ENCODE measurements around the gene SPSB2.
"Not testable (repeated sequence)": the region's sequence is repeated elsewhere in the genome, so short reads cannot be mapped to it uniquely, and the experiment has no call there.

SPSB2 gene, protein sequence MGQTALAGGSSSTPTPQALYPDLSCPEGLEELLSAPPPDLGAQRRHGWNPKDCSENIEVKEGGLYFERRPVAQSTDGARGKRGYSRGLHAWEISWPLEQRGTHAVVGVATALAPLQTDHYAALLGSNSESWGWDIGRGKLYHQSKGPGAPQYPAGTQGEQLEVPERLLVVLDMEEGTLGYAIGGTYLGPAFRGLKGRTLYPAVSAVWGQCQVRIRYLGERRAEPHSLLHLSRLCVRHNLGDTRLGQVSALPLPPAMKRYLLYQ

DNA sequence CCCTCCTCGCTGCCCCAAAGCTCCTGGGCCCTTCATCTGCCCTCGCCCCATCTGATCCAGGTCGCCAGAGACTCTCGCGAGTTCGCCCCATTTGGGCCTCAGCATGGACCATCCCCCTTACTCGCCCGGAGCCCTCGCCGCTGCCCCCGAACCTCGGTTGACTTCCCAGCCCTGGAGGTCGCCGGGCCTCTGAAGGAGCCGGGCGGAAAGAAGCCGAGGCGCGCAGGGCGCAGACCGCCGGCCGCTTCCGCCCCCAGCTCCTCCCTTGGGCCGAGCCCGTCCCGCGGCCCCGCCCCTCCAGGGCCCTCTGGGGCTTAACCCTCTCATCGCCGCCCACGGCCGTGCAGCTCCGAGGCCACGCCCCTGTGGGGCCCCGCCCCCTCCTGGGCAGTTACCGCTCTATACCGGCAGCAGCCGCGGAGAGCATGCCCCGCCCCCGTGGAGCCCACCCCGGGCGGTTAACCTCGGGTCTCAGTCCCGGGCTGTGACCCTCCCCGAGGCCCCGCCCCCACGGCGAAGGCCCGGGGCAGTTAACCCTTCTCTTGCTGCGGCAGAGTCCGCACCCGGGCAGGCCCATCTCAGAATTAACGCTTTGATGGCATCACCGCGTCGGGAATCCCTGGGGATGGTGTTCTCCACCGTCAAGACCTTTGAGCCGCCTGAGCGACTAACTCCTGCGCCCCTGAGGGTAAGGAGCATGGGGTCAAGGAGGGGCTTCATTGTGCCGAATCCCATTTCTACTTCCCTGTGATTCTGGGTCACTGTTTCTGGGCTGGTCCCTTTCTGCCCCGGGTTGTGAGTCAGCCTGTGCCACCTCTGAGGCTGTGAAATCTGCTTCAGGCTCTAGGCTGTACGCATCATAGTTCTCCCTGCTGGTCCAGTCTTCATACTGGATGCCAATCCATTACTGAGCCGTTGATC, at the start of gene SPSB2:
SPSB2 (minus strand) TSS at position 210 of the 921 bp plus-strand sequence. CDS start 402 bp downstream, outside the sequence.
- peak; percentile 98 to 99 for DNase-seq (ENCODE audit: extremely low read depth in 1 of 2, low read depth in 1 of 2)

DNA sequence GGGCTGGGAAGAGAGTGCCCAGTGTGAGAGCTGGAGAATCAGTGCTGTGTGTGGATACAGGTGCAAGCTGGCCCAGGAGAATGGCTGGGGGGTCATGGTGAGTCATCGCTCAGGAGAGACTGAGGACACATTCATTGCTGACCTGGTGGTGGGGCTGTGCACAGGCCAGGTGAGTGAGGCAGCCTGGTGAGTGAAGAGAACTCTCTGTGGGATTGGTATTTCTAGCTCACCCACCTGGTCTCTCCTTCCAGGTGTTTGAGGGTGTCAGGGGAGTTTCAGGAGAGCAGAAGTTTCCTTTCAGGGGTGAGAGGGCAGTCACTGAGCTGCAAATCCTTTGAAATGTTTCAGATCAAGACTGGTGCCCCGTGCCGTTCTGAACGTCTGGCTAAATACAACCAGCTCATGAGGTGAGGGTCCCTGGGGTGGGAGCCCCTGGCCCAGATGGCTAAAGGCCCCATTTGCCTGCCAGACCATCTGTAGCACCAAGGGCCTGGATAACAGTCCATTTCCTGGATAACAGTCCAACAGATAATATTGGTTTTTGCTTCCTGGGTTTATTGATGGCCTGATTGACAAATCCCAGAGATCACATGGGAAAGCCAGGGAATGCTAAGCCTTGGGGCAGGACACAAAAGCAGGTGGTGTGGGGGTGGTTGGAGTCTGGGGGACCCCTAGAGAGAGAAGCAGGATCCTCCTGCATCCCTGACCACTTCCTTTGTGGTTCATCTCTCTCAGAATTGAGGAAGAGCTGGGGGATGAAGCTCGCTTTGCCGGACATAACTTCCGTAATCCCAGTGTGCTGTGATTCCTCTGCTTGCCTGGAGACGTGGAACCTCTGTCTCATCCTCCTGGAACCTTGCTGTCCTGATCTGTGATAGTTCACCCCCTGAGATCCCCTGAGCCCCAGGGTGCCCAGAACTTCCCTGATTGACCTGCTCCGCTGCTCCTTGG, 49.2 kb upstream of the SPSB2 start:
- DNase-seq (ENCODE audit: extremely low read depth in 1 of 2, low read depth in 1 of 2) = no peak

DNA sequence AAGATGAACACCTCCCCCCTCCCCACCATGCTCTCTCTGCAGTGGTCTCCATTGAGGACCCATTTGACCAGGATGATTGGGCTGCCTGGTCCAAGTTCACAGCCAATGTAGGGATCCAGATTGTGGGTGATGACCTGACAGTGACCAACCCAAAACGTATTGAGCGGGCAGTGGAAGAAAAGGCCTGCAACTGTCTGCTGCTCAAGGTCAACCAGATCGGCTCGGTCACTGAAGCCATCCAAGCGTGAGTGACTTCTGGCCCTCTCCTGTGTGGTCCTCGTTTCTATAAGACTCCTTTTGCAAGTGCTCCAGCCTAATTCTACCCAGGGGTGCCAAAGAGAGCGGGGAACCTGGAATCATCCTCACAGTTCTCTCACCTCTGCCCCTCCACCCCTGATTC, 48.4 kb upstream of the SPSB2 start:
- DNase-seq (ENCODE audit: extremely low read depth in 1 of 2, low read depth in 1 of 2) = no peak

DNA sequence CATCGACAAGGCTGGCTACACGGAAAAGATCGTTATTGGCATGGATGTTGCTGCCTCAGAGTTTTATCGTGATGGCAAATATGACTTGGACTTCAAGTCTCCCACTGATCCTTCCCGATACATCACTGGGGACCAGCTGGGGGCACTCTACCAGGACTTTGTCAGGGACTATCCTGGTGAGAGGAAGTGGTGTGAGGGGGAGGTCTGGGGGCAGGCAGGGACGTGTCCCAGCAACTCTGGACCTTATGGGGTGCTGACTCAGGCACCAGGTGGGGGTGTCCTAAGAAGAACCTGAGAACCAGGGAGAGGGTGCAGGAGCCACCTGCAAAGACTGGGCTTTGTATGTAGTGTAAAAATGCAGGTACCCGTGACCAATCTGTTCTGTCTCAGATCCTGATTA, 46.5 kb upstream of the SPSB2 start:
- DNase-seq (ENCODE audit: extremely low read depth in 1 of 2, low read depth in 1 of 2) = no peak

DNA sequence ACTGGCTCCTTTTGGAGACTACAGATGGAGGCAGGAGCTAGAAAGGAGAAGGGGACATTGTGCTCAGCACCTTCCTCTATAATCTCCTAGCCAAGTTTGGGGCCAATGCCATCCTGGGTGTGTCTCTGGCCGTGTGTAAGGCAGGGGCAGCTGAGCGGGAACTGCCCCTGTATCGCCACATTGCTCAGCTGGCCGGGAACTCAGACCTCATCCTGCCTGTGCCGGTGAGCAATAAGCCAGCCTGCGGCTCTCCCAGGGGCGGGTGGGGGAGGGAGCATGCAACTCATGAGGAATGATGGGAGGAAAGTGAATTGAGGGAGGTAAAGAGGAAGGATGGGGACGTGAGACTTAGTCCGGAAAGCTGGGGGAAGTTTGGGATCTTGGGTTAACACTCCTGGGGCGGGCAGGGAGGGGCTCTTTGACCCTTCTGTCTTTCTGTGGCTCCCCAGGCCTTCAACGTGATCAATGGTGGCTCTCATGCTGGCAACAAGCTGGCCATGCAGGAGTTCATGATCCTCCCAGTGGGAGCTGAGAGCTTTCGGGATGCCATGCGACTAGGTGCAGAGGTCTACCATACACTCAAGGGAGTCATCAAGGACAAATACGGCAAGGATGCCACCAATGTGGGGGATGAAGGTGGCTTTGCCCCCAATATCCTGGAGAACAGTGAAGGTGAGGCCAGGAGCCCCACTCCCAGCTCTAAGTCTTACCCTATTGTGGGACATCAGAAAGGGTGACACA, 44.6 kb upstream of the SPSB2 start:
- no peak for DNase-seq (ENCODE audit: extremely low read depth in 1 of 2, low read depth in 1 of 2)

DNA sequence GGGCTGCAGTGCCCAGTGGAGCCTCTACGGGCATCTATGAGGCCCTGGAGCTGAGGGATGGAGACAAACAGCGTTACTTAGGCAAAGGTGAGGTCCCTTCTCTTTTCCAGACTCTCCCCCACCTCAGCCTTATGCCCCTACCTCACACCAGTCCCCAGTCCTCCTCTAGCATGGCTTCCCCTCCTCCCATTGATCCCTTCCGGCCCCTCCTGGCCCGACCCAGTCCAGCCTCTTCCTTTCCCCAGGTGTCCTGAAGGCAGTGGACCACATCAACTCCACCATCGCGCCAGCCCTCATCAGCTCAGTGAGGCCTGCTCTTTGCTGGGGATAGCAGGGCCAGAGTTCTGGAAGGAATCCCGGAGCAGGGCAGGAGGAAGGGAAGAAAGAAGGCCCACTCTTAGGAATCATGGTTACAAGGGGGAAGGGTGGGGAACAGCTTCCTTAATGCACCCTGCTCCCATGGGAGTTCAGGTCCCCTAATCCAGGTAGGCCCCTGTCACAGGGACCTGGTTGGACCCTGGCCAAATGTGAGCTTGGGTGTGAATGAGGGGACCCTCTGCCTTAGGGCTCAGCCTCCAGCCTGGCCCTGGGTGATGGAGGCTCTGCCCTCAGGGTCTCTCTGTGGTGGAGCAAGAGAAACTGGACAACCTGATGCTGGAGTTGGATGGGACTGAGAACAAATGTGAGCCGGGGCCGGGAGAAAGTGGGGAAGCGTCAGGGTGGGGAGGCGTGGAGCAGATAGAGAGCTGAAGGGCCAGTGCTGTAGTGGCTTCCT, 43.5 kb upstream of the SPSB2 start:
- no peak for DNase-seq (ENCODE audit: extremely low read depth in 1 of 2, low read depth in 1 of 2)

DNA sequence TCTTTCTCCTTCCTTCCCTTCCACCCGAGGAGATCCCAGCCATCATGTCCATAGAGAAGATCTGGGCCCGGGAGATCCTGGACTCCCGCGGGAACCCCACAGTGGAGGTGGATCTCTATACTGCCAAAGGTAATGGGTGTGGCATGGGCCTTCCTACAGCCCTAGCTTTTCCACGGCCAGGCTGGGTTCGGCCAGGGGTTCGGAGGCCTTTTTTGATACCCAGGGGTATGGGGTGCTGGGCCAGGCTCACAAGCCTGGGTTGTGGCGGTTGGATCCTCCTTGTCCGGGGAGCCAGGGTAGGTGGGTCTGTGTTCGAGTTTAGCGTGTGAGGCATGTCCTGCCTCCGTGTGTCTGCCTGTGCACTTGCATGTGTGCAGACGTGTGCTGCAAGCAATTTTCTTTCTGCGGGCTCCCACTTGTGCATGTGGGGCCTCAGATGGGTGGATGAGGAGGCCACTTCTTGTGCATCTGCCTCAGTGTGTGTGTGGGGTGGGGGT, 42.7 kb upstream of the SPSB2 start:
- DNase-seq (ENCODE audit: extremely low read depth in 1 of 2, low read depth in 1 of 2) = no peak

DNA sequence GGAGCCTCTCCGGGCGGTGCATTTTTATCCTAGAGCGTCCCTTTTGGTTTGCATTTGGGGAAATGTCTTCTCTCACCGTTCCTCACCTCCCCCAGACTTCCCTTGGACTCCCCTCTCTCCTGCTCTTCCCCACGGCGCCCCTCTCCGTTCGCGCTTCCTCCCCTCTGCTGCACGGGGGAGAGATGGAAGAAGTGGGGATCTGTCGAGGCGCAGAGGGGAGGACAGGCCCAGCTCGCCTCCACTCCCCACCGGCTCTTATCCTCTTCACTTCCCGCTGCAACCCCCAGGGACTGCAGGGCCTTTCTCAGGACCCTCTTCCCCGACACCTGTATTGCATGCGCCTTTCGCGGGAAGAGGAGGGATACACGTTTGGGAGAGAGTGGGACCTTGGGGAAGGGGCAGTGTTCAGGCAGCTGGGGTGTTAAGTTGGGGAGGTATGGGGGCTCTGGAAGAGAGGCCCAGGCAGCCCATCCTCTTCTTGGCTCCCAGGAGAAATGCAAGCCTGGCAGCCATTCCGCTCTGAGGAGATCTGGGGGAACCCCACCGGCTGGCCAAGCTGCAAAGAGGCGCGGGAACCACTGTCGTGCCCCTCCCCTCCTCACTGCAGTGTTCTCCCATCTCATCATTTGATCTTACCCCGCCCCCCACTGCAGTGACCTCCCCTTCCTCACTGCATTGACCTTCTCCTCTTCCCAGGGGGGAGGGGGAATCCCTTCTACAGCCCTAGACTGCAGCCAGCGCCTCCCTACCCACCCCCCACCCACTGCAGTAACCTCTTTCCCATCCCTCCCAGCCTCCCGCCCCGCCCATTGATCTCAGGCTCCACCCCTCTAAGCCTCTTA, 42.1 kb upstream of the SPSB2 start:
- no peak for DNase-seq (ENCODE audit: extremely low read depth in 1 of 2, low read depth in 1 of 2)

DNA sequence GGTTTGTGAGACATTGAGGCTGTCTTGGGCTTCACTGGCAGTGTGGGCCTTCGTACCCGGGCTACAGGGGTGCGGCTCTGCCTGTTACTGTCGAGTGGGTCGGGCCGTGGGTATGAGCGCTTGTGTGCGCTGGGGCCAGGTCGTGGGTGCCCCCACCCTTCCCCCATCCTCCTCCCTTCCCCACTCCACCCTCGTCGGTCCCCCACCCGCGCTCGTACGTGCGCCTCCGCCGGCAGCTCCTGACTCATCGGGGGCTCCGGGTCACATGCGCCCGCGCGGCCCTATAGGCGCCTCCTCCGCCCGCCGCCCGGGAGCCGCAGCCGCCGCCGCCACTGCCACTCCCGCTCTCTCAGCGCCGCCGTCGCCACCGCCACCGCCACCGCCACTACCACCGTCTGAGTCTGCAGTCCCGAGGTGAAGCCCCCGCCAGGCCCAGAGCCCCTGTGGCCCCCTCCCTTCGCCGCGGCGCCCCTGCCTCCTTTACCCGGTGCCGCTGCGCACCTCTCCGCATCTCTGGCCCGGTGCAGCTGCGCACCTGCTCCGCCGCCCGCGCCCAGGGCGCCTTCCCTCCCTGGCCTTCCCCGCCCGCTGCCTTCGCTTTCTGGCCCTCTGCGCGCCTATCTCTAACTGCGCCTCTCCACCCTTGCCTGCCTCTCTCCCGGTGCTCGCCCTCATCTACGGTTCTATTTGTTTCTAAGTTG, 41.3 kb upstream of the SPSB2 start, which contains the start of gene ENO2:
ENO2 (plus strand) TSS at position 335 of the 701 bp plus-strand sequence. CDS start 1,253 bp downstream, outside the sequence.
- peak; percentile 71 to 76 for DNase-seq (ENCODE audit: extremely low read depth in 1 of 2, low read depth in 1 of 2)

DNA sequence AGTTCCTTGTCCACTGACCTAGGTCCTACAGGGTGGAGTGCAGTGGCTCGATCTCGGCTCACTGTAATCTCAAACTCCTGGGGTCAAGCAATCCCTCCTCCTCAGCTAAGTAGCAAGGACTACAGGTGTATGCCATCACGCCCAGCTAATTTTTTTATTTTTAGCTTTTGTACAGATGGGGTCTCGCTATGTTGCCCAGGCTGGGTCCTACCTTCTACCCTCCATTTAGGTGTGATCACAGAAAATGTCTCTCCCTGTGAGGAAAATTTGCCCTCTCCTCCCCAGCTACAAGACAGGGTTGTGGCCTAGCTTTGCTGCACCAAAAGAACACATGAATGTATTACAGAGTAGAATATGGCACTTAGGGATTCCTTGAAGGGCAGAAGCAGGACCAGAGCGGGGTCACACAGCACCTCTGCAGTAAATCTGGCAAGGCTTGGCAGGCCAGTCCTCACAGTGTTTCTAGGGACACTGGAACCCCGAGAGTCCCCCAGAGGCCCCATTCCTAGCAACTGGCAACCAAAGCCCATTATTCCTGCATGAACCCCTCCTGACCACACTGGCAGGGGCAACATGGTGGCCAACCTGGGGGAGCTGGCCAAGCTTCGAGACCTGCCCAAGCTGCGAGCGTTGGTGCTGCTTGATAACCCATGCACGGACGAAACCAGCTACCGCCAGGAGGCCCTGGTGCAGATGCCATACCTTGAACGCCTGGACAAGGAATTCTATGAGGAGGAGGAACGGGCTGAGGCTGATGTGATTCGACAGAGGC, 39.2 kb upstream of the SPSB2 start:
- DNase-seq (ENCODE audit: extremely low read depth in 1 of 2, low read depth in 1 of 2) = no peak

DNA sequence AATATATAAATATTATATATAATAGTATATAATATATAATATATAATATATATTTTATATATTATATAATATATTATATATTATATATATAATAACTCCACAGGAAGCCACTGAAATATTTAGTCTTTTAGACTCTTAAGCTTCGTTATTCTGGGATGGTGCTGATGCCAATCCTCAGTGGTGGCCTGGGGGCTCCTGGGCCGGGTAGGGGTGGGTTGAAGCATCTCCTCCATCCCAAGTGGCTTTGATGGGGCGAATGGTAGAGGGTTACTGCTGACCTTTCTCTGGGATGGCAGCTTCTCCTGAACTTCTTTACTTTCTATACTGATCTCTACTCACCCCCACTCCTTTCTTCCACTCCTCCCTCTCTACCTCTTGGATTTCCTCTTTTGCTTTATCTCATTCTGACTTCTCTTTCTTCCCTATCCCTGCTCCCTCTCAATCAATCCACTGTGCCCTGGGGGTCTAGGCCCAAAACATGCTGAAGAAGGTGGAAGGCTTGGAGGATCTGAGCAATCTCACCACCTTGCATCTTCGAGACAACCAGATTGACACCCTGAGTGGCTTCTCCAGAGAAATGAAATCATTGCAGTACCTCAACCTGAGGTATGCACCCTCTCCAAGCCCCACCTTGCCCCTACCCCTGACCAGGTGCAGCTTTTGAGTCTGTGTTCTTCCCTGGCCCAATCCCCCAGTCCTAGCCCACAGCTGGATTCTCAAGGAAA, 36.5 kb upstream of the SPSB2 start:
- DNase-seq (ENCODE audit: extremely low read depth in 1 of 2, low read depth in 1 of 2) = no peak

DNA sequence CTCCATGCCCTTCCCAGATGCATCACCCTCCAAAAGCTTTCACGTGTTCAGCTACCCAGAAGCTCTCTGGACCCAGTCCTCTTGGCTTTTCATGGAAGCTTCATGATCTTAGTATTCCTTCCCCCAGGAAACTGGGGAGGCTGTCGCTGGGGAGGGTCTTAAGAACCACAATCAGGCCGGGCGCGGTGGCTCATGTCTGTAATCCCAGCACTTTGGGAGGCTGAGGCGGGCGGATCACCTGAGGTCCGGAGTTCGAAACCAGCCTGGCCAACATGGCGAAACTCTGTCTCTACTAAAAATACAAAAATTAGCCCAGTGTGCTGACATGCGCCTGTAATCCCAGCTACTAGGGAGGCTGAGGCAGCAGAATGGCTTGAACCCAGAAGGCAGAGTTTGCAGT, 35.0 kb upstream of the SPSB2 start:
- DNase-seq (ENCODE audit: extremely low read depth in 1 of 2, low read depth in 1 of 2) = not testable (repeated sequence)

DNA sequence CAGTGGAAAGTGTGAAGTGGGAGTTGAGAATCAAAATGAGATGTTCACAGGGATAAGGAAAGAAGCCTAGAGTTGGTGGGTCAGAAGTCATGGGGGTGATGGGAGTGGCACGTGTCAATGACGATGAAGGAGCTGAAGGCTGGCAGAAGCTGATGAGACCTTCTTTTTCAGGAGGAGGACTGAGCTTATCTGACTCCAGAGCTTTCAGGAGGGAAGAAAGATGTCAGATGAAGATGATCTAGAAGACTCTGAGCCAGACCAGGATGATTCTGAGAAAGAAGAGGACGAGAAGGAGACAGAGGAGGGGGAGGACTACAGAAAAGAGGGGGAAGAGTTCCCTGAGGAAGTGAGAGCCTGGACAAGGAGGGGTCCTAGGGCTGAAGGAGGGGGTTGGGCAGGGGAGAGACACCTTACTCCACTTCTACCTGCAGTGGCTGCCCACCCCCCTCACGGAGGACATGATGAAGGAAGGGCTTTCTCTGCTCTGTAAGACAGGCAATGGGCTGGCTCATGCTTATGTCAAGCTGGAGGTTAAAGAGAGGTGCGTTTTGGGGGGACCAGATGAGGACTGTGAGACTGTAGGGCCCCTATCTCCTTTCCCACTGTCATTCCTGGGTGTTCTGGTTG, 32.4 kb upstream of the SPSB2 start:
- no peak for DNase-seq (ENCODE audit: extremely low read depth in 1 of 2, low read depth in 1 of 2)

DNA sequence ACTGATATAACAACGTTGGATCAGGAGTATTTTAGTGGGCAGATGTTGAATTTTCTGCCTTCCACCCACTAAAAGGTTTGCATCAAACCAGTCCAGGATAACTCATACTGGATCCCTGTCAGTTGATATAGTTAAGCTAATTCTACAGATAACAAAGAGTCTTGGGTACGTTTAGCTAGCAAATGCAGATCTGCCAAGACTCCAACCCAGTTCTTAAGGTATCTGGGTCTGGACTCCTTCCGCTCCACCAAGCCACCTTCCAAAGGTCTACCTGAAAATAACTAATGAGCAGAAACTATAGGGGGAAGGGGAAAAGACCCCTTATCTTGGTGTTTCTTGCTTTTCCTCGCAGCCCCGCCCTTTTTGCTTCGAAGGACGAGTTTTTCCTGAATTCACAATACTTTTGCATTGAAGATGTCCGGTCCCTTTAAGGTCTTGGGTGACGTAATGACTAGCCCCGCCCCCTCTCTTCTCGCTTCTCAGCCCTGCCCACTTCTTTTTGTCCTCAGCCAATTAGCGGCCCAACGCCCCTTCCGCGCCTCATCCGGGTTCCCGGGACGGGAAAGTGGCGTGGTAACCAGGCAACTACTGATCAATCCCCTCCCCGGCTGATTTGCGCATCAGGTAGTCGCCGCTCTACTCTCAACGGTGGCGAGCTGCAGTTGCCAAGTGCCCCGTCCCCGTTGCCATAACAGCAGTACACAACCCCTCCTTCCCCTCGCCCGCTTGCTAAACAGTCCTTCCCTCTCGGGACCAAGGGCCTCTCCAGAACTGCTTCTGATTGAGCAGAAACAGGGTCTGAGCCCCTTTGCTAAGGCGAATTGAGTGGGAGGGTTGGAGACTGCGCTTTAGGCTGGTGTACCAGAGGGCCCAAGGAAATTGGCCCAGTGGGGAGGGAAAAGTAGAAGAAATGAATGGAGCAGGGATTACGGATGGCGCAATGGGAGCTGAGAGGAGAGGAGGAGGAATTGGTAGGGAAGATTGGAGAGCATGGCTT, 31.5 kb upstream of the SPSB2 start, which contains the start of gene LRRC23:
LRRC23 (plus strand) TSS at position 543 of the 997 bp plus-strand sequence. CDS start 812 bp downstream, outside the sequence.
- DNase-seq (ENCODE audit: extremely low read depth in 1 of 2, low read depth in 1 of 2) = peak; percentile 93 to 98

All from stimulated activated CD8-positive, alpha-beta memory T cell treated with anti-CD3 and anti-CD28 coated beads, Interleukin-7, amount 100 ng/mL, for 48 hours (primary cell).